SK-N-SH treated with all-trans-retinoic acid at 6 μM for 48 hours (cell line): ENCODE data around the gene CERS2.

Experiments used
- ATAC-seq: fragments of 200-7000 bp; cut with Tn5 transposase; 3 replicates; pipeline ENCODE4 v1.9.1; 2020; ENCODE audit warnings: mild to moderate bottlenecking, moderate library complexity
- ARNTL ChIP-seq: fragments of 450-650 bp; formaldehyde crosslinking; IDR thresholded peaks from 2 replicates; pipeline ENCODE4 v1.5.0; 2020; ENCODE audit warnings: low read depth, mild to moderate bottlenecking, moderate library complexity, borderline replicate concordance
- BACH2 ChIP-seq: fragments of 250-450 bp; sonication (Bioruptor Pico); IDR thresholded peaks from 2 replicates; pipeline ENCODE4 v1.9.0; 2021; ENCODE audit warnings: mild to moderate bottlenecking, borderline replicate concordance
- ESRRG ChIP-seq: fragments of 250-450 bp; sonication (Bioruptor Pico); IDR thresholded peaks from 2 replicates; pipeline ENCODE4 v1.6.1; 2021; ENCODE audit warnings: mild to moderate bottlenecking
- ISL1 ChIP-seq: fragments of 250-450 bp; sonication (Bioruptor Pico); IDR thresholded peaks from 2 replicates; pipeline ENCODE4 v2.1.2; 2022; ENCODE audit warnings: mild to moderate bottlenecking, moderate library complexity
- OSR1 ChIP-seq: fragments of 250-450 bp; sonication (Bioruptor Pico); IDR thresholded peaks from 2 replicates; pipeline ENCODE4 v1.8.0; 2022; ENCODE audit warnings: moderate library complexity, mild to moderate bottlenecking, inconsistent platforms
- RARB ChIP-seq: fragments of 250-450 bp; sonication (Bioruptor Pico); IDR thresholded peaks from 2 replicates; pipeline ENCODE4 v1.8.0; 2021; ENCODE audit warnings: mild to moderate bottlenecking, moderate library complexity
- SNAI2 ChIP-seq: fragments of 250-450 bp; sonication (Bioruptor Pico); IDR thresholded peaks from 2 replicates; pipeline ENCODE4 v1.5.0; 2020; ENCODE audit warnings: mild to moderate bottlenecking, moderate library complexity
- ZC3H10 ChIP-seq: fragments of 250-450 bp; sonication (Bioruptor Pico); IDR thresholded peaks from 2 replicates; pipeline ENCODE4 v1.5.1; 2021; ENCODE audit warnings: mild to moderate bottlenecking, moderate library complexity
- ZFP3 ChIP-seq: fragments of 250-450 bp; sonication (Bioruptor Pico); IDR thresholded peaks from 2 replicates; pipeline ENCODE4 v1.5.0; 2020; ENCODE audit warnings: mild to moderate bottlenecking, moderate library complexity
- ZNF70 ChIP-seq: fragments of 450-650 bp; formaldehyde crosslinking; IDR thresholded peaks from 2 replicates; pipeline ENCODE4 v1.5.0; 2020; ENCODE audit warnings: mild to moderate bottlenecking, moderate library complexity
- ZNF8 ChIP-seq: fragments of 450-650 bp; formaldehyde crosslinking; IDR thresholded peaks from 2 replicates; pipeline ENCODE4 v1.5.0; 2020; ENCODE audit warnings: mild to moderate bottlenecking, moderate library complexity
- TF ChIP-seq, protein P1 (sequence below): fragments of 250-450 bp; sonication (Bioruptor Pico); IDR thresholded peaks from 2 replicates; pipeline ENCODE4 v1.5.0; 2020; ENCODE audit warnings: mild to moderate bottlenecking, moderate library complexity
- TF ChIP-seq, protein P2 (sequence below): fragments of 250-450 bp; sonication (Bioruptor Pico); IDR thresholded peaks from 2 replicates; pipeline ENCODE4 v1.5.1; 2020; ENCODE audit warnings: low read depth, mild to moderate bottlenecking, moderate library complexity
- TF ChIP-seq, protein P3 (sequence below): fragments of 250-450 bp; sonication (Bioruptor Pico); IDR thresholded peaks from 2 replicates; pipeline ENCODE4 v1.8.0; 2020; ENCODE audit warnings: mild to moderate bottlenecking, moderate library complexity, borderline replicate concordance

The CERS2 gene

GRCh38 chr1:150995460-150995859 is 20.8 kb upstream of the CERS2 start:
- no peak for TF ChIP-seq ISL1 (CRISPR knock-in tag)
- TF ChIP-seq, protein P1, sequence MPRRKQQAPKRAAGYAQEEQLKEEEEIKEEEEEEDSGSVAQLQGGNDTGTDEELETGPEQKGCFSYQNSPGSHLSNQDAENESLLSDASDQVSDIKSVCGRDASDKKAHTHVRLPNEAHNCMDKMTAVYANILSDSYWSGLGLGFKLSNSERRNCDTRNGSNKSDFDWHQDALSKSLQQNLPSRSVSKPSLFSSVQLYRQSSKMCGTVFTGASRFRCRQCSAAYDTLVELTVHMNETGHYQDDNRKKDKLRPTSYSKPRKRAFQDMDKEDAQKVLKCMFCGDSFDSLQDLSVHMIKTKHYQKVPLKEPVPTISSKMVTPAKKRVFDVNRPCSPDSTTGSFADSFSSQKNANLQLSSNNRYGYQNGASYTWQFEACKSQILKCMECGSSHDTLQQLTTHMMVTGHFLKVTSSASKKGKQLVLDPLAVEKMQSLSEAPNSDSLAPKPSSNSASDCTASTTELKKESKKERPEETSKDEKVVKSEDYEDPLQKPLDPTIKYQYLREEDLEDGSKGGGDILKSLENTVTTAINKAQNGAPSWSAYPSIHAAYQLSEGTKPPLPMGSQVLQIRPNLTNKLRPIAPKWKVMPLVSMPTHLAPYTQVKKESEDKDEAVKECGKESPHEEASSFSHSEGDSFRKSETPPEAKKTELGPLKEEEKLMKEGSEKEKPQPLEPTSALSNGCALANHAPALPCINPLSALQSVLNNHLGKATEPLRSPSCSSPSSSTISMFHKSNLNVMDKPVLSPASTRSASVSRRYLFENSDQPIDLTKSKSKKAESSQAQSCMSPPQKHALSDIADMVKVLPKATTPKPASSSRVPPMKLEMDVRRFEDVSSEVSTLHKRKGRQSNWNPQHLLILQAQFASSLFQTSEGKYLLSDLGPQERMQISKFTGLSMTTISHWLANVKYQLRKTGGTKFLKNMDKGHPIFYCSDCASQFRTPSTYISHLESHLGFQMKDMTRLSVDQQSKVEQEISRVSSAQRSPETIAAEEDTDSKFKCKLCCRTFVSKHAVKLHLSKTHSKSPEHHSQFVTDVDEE (CRISPR knock-in tag): no peak
- TF ChIP-seq ARNTL (CRISPR knock-in tag): no peak
- TF ChIP-seq, protein P2, sequence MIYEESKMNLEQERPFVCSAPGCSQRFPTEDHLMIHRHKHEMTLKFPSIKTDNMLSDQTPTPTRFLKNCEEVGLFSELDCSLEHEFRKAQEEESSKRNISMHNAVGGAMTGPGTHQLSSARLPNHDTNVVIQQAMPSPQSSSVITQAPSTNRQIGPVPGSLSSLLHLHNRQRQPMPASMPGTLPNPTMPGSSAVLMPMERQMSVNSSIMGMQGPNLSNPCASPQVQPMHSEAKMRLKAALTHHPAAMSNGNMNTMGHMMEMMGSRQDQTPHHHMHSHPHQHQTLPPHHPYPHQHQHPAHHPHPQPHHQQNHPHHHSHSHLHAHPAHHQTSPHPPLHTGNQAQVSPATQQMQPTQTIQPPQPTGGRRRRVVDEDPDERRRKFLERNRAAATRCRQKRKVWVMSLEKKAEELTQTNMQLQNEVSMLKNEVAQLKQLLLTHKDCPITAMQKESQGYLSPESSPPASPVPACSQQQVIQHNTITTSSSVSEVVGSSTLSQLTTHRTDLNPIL (CRISPR knock-in tag): no peak
- ATAC-seq: peak; percentile 7; the same call in 2 of the 3 replicates

DNA sequence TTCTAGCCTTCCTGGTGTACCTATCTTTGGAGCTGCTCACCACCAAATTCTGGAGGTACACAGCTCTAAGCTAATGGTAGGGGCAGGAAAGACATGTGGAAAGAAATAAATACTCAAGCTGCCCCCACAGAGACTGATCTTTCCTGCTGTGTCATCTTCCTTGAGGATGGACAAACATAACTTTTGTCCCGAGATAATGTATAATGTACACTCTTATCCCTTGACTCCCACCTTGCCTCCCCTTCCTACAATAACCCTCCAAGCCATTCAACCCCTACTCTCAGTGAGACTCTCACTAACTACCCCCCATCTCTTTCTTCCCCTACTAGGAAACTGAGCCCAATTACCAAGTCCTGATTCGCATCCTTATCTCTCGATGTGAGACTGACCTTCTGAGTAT is 19.6 kb upstream of the CERS2 start:
- ATAC-seq: no peak
- no peak for TF ChIP-seq ZNF70
- TF ChIP-seq ZC3H10 (CRISPR knock-in tag): no peak
- no peak for TF ChIP-seq SNAI2 (CRISPR knock-in tag)
- TF ChIP-seq OSR1 (CRISPR knock-in tag): no peak
- TF ChIP-seq ZFP3 (CRISPR knock-in tag): no peak
- TF ChIP-seq BACH2 (CRISPR knock-in tag): no peak
- no peak for TF ChIP-seq ESRRG
- no peak for TF ChIP-seq RARB (CRISPR knock-in tag)
- TF ChIP-seq, protein P3, sequence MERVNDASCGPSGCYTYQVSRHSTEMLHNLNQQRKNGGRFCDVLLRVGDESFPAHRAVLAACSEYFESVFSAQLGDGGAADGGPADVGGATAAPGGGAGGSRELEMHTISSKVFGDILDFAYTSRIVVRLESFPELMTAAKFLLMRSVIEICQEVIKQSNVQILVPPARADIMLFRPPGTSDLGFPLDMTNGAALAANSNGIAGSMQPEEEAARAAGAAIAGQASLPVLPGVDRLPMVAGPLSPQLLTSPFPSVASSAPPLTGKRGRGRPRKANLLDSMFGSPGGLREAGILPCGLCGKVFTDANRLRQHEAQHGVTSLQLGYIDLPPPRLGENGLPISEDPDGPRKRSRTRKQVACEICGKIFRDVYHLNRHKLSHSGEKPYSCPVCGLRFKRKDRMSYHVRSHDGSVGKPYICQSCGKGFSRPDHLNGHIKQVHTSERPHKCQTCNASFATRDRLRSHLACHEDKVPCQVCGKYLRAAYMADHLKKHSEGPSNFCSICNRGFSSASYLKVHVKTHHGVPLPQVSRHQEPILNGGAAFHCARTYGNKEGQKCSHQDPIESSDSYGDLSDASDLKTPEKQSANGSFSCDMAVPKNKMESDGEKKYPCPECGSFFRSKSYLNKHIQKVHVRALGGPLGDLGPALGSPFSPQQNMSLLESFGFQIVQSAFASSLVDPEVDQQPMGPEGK (CRISPR knock-in tag): no peak

DNA sequence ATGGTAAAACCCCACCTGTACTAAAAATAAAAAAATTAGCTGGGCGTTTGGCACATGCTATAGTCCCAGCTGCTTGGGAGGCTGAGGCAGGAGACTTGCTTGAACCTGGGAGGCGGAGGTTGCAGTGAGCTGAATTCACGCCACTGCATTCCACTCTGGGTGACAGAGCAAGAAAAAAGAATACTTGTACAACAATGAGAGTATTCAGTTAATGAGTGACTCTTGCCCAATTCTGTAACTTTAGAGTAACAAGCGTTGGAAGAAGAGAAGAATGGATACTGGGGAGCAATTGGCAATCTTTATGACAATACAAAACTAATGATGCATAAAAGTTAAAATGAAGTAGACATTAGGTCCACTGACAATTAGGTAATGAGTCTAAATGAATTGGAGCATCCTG is 18.0 kb upstream of the CERS2 start:
- TF ChIP-seq ZNF8 (CRISPR knock-in tag): no peak
- ATAC-seq: no peak

- TF ChIP-seq, protein P1 (CRISPR knock-in tag): no peak
- TF ChIP-seq, protein P3 (CRISPR knock-in tag): no peak
- TF ChIP-seq RARB (CRISPR knock-in tag) (no peak), ESRRG (no peak), BACH2 (CRISPR knock-in tag) (no peak), SNAI2 (CRISPR knock-in tag) (no peak), OSR1 (CRISPR knock-in tag) (no peak)
- TF ChIP-seq, protein P2 (CRISPR knock-in tag): no peak
- TF ChIP-seq, all 23 proteins: peak for 0
- no peak for ATAC-seq
Measured at GRCh38 chr1:150987924-150988323, 13.3 kb upstream of the CERS2 start.
